Psoas muscle (tissue), 8 donors: ENCODE measurements around the gene CEP350. TPM values are rescaled to one million over a fixed set of nuclear protein-coding genes. Genes with fewer than 3 reads are reported as not detected.

ENCODE experiments used
- ATAC-seq, 4 donors: fragments of 200-7000 bp; cut with Tn5 transposase; one replicate each; pipeline ENCODE4 v1.9.1; 2020; ENCODE audit warnings: moderate library complexity in 3 of 4, mild to moderate bottlenecking in 2 of 4
- DNase-seq, 2 donors: peaks; one replicate each; pipeline ENCODE4 v3.0.0-alpha.2; 2020
- H3K27ac ChIP-seq: fragments of 200-600 bp; one replicate; pipeline ENCODE4 v1.8.0; 2022
- H3K27me3 ChIP-seq, 3 donors: fragments of 200-600 bp in 1 of 3; one replicate each; pipeline versions ENCODE4 v1.6.1 to v1.8.0; 2013 to 2022; ENCODE audit warnings: low read length in 2 of 3, mild to moderate bottlenecking in 2 of 3, moderate library complexity in 1 of 3; ENCODE audit not compliant: insufficient read depth in 3 of 3
- H3K36me3 ChIP-seq, 2 donors: fragments of 200-600 bp in 1 of 2; one replicate each; pipeline versions ENCODE4 v1.6.1 to v1.8.0; 2013 to 2022; ENCODE audit warnings: low read depth in 1 of 2, mild to moderate bottlenecking in 1 of 2, moderate library complexity in 1 of 2; ENCODE audit not compliant: insufficient read depth in 1 of 2
- H3K4me1 ChIP-seq: fragments of 200-600 bp; one replicate; pipeline ENCODE4 v1.8.0; 2022
- H3K4me3 ChIP-seq: fragments of 200-600 bp; one replicate; pipeline ENCODE4 v1.8.0; 2022; ENCODE audit warnings: mild to moderate bottlenecking
- H3K9me3 ChIP-seq: fragments of 200-600 bp; one replicate; pipeline ENCODE4 v1.8.0; 2022
- WGBS, 3 donors: extraction: QIAGEN DNeasy Blood & Tissue Kit; methylation state at CpG; one replicate each; pipeline versions ENCODE4 v1.1.6 to v1.1.7; 2013; 5-methylcytosine and 5-hydroxymethylcytosine counted together
- intact Hi-C, 2 donors: fragments of 100-400 bp; cut with DNase I; formaldehyde crosslinking; loops; one replicate each; pipeline versions ENCODE4 v1.11.0 to v1.14.2; 2022
- polyA plus RNA-seq, 3 donors: library from polyadenylated mRNA; stranded (reverse); fragments of 200-250 nt; gene quantifications; one replicate each; pipeline ENCODE4 v1.2.3, GENCODE V29; 2013
- total RNA-seq, 4 donors: library from RNA; stranded (reverse); fragmentation: NEBNext Ultra II Directional in 2 of 4; extraction: Animal tissue kit (Norgen Biotek cat#: 25700) in 2 of 4; gene quantifications; one replicate each; pipeline versions ENCODE4 v1.2.1 to v1.2.4, GENCODE V29; 2021 to 2023
- TF ChIP-seq, protein P1 (sequence below): fragments of 200-600 bp; IDR thresholded peaks from one replicate; pipeline ENCODE4 v1.8.0; 2022; ENCODE audit warnings: antibody characterized with exemption
- donor health status: healthy with polysubstance abuse.
- donor health status: DM: no; HTN: no; CAD: no; lungs with moderate emphysema.
- donor health status: Bipolar disorder and iron deficiency.
- donor health status: healthy.
- donor health status: DM: yes; HTN: yes; CAD: no.
- donor health status: DM: no; HTN: no; CAD: no.
- donor health status: DM: no; HTN: no; CAD: no.
- donor health status: DM: yes; HTN: yes; CAD: no.

The CEP350 gene
- total and polyA plus RNA-seq, 7 donors: 5.1 to 65.3 (median 52.8) TPM

DNA sequence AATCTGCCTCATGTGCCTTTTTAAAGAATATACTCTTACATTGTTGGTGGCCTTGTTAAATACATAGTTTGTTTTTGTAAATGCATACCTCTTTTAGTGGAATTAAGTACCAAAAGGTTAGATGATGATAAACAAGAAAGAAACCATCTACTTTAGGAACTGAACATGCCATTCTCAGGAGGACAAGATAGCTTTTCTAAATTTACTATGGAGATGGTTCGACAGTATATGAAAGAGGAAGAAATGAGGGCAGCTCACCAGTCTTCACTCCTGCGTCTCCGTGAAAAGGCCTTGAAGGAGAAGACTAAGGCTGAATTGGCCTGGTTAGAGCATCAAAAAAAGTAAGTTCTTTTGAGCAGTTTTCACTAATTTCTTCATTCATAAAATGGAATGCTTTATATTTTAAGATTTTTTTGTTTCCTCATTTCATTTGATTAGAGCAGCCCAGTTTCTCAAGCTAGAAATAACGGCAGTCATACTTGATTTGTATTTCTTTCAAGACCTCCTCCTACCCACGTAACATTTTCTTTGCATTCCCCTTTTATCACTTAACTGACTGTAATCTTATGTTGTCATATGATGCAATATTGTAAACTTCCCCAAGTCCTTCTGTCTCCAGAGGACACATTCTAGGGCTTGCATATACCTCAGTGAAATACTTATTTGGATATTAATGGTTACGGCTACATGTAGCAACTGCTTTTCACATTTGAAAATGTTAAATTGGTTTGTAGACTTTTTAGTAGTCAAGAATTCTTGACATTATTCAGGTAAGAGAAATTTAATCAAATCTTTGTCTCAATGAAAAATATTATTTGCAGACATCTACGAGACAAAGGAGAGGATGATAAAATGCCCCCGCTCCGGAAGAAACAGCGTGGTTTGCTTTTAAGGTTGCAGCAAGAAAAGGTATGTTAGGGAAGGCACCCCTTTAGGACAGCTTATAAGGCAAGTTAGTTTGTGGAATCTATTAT lies 99.3 kb downstream of the CEP350 start:
- H3K4me1 ChIP-seq: no peaks in the 10 kb centered on the region
- peaks cover 2 to 99% of the 10 kb centered on the region in 2 donors for H3K36me3 ChIP-seq
- no peak overlapping the region for H3K4me3 ChIP-seq
- ATAC-seq (no peak), DNase-seq (no peak)
- TF ChIP-seq, protein P1, sequence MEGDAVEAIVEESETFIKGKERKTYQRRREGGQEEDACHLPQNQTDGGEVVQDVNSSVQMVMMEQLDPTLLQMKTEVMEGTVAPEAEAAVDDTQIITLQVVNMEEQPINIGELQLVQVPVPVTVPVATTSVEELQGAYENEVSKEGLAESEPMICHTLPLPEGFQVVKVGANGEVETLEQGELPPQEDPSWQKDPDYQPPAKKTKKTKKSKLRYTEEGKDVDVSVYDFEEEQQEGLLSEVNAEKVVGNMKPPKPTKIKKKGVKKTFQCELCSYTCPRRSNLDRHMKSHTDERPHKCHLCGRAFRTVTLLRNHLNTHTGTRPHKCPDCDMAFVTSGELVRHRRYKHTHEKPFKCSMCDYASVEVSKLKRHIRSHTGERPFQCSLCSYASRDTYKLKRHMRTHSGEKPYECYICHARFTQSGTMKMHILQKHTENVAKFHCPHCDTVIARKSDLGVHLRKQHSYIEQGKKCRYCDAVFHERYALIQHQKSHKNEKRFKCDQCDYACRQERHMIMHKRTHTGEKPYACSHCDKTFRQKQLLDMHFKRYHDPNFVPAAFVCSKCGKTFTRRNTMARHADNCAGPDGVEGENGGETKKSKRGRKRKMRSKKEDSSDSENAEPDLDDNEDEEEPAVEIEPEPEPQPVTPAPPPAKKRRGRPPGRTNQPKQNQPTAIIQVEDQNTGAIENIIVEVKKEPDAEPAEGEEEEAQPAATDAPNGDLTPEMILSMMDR: no peak
- intact Hi-C loops: no loop called here
- WGBS, 3 donors: 95 to 97% (median 97%) methylated on average over 10 of the region's 10 CpGs
- H3K27me3 ChIP-seq: no peaks in the 10 kb centered on the region
- H3K9me3 ChIP-seq: no peaks in the 10 kb centered on the region
- no peak overlapping the region for H3K27ac ChIP-seq

DNA sequence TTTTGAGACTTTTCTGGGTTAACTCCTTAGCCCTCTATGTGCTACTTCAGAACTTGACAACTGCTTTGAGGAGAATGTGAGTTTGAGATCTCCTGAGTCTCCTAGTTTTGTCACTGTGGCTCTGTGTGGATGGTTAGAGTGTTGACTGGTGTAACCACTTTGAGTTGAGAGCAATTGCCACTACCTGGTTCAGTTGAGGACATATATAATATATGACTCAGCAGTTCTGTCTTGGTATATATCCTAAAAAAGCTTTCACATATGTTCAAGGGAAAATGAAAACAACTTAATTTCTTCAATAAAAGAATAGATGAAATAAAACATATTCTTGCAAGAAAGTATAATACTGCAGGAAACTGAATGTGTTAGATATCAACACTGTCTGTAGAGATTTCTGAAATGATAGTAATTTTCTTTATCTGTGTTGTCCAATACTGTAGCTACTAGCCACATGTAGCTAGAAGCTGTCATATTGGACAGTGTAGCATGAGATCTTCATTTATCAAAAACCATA lies 103.3 kb downstream of the CEP350 start:
- Histone ChIP-seq H3K4me3 (no peak overlapping the region), H3K27ac (no peak overlapping the region), H3K36me3 (peaks cover 2 to 98% of the 10 kb centered on the region in 2 donors), H3K27me3 (no peaks in the 10 kb centered on the region), H3K9me3 (no peaks in the 10 kb centered on the region), H3K4me1 (no peaks in the 10 kb centered on the region)
- intact Hi-C loops: no loop called here
- ATAC-seq (no peak), DNase-seq (no peak)
- TF ChIP-seq, protein P1: no peak

GRCh38 chr1:180061019-180061418 lies 106.4 kb downstream of the CEP350 start:
- ATAC-seq (no peak), DNase-seq (no peak)
- H3K27ac ChIP-seq: no peak overlapping the region
- TF ChIP-seq, protein P1: no peak
- WGBS, 3 donors: 94 to 96% (median 94%) methylated on average over 1 of the region's 1 CpG
- intact Hi-C loops: no loop called here
- H3K36me3 ChIP-seq: peaks cover 2 to 98% of the 10 kb centered on the region in 2 donors
- H3K9me3 ChIP-seq: no peaks in the 10 kb centered on the region
- no peaks in the 10 kb centered on the region for H3K4me1 ChIP-seq
- no peak overlapping the region for H3K4me3 ChIP-seq
- H3K27me3 ChIP-seq: no peaks in the 10 kb centered on the region

DNA sequence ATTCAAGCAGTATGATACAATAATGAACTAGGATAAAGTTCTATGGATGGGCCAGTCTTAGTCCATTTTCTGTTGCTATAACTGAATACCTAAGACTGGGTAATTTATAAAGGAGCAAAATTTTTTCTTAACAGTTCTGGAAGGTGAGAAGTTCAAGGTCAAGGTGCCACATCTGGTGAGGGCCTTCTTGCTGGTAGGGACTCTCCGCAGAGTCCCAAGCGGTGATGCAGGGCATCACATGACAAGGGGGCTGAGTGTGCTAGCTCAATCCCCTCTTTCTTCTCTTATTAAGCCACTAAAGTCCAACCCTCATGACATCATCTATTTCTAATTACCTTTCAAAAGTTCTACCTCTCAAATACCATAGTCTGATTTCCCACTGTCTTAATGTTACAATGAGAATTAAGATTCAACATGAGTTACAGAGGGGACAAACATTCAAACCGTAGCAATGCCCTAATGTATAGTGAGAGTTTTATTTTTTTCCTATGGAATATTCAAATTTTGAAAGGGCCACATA lies 107.9 kb downstream of the CEP350 start:
- no peaks in the 10 kb centered on the region for H3K9me3 ChIP-seq
- peaks cover 0 to 98% of the 10 kb centered on the region in 2 donors for H3K36me3 ChIP-seq
- no peaks in the 10 kb centered on the region for H3K4me1 ChIP-seq
- no peak overlapping the region for H3K4me3 ChIP-seq
- DNase-seq (no peak), ATAC-seq (no peak)
- no peaks in the 10 kb centered on the region for H3K27me3 ChIP-seq
- TF ChIP-seq, protein P1: no peak
- intact Hi-C loops: no loop called here
- no peak overlapping the region for H3K27ac ChIP-seq
- 94 to 95% (median 94%) methylated on average over 3 of the region's 3 CpGs for WGBS, 3 donors
